Measurements from ENCODE around the gene SCN2A. TPM values are rescaled to one million over a fixed set of nuclear protein-coding genes. Genes with fewer than 3 reads are reported as not detected.

Gene SCN2A
- total RNA-seq, 1 donor from 2014 or later: not detected

- intact Hi-C loops (cut with micrococcal nuclease): no loop called here
Measured at GRCh38 chr2:165410276-165410675, 171.1 kb downstream of the SCN2A start.

DNA sequence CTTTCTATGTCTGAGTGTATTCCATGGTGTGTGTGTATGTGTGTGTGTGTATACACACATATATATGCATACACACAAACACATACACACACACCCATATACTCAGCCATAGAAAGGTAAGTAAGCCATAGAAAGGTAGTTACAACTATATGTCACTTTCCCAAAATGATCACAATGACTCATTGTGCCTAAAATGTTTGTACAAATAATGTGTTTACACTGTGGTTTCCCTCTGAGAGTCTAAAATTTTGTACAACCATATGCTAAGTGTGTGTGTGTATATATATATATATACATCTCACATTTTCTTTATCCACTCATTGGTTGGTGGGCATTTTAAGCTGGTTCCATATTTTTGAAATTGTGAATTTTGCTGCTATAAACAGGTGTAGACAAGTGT, 175.0 kb downstream of the SCN2A start:
- intact Hi-C loops (cut with micrococcal nuclease): no loop called here

- intact Hi-C loops (cut with micrococcal nuclease): no loop called here
Measured at GRCh38 chr2:165417009-165417408, 177.8 kb downstream of the SCN2A start.

DNA sequence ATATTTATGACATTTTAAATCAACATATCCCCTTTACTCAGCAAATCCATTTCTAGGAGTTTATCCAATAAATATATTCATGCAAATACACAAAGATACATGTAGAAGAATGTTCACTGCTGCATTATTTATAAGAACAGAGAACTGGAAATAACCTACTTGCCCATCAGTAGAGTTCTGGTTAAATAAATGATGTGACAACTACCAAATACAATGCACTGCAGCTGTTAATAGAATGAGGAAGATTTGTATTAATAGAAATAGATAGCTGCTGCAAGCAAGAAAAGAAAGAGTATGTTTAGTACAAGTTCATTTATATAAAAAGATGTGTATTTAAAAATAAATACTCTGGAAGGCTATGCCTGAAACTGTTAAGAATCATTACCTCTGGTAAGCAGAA, 181.0 kb downstream of the SCN2A start:
- intact Hi-C loops (cut with micrococcal nuclease): no loop called here

DNA sequence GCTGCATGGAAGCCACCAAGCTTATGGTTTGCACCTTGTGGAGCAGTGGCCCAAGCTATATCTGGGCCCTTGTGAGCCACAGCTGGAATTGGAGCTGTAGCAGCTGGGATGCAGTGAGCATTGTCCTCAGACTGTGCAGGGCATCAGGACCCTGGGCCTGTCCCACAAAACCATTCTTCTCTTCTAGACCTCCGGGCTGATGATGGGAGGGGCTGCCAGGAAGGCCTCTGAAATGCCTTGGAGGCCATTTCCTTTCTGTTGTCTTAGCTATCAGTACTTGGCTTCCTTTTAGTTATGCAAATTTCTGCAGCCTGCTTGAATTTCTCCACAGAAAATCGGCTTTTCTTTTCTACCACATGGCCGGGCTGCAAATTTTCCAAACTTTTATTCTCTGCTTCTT, 183.9 kb downstream of the SCN2A start:
- intact Hi-C loops (cut with micrococcal nuclease): no loop called here

GRCh38 chr2:165425556-165425955, 186.3 kb downstream of the SCN2A start:
- intact Hi-C loops (cut with micrococcal nuclease): no loop called here

DNA sequence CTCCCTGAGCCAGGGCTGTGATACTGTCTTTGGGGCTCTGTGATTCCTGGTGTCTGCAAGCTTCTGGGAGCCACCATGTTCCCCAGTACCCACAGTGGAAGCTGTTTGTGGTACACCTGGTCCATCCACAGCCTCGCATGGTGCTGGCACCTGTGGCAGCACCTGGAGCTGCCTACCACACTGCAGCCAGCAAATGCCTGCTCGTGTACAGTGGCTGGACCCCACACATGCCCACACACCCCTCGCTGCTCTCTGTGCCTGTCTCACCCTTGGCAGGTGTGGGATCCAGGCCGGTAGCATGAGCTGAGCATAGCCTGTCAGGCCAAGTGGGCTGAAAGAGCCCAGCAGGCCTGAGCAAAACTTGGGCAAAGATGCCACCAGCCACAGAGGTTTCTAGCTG, 188.5 kb downstream of the SCN2A start:
- intact Hi-C loops (cut with micrococcal nuclease): no loop called here

DNA sequence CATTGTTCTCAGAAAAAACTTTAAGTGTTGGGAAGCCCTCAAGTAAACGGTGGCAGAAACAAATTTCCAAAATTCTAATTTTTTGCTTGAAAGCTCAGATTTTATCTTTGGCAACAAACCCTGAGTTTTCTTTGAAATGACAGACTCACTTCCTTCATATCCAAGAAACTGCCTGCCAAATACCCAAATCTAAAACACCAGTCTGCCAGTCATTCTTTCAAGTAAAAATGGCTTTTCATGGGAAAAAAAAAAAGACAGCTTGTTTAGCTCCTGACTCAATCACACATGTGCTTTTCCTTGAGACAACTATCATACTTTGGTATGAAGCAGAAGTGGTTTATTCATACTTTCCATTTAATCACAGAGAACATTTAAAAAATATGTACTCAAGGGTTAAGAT, 189.7 kb downstream of the SCN2A start:
- intact Hi-C loops (cut with micrococcal nuclease): no loop called here

- intact Hi-C loops (cut with micrococcal nuclease): no loop called here
Measured at GRCh38 chr2:165431014-165431413, 191.8 kb downstream of the SCN2A start.

- intact Hi-C loops (cut with micrococcal nuclease): no loop called here
Measured at GRCh38 chr2:165432234-165432966, 193.2 kb downstream of the SCN2A start.

GRCh38 chr2:165434865-165435496, 195.8 kb downstream of the SCN2A start:
- intact Hi-C loops (cut with micrococcal nuclease): no loop called here

DNA sequence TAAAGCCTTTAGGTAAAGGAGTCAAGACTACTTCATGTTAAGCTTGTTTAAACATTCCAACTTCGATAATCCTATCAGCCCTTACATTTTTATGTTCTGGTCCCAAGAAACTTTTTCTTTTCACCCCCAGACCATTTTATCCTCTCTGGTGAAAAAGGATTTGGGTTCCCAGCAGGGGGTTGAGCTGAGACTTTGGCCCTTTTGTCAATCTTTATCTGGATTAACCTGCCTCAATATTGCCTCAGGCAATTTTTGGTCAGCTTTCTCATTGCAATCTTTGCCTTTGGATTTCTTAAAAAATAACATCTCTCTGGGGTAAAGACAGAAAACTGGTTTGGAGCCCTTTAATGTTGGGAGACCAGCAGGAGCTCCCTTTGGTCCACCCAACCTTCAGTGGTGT, 196.4 kb downstream of the SCN2A start:
- intact Hi-C loops (cut with micrococcal nuclease): no loop called here

DNA sequence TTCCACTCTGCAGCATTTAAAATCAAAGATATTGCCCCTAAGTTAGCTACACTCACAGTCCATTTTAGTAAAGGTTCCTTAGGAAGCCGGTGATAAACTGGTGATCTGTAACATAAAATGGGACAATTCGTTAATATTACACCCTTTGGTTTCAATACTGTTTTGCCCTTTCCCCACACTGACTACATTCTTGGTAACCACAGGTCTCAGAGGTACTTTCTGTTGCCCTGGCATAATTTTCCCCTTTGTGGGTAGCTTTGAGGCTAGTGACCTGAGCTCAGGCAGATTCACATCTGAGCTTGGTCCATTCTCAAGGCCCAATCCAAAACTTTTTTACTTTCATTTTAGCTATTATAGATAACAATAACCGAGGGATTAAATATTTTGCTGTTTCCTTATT, 197.3 kb downstream of the SCN2A start:
- intact Hi-C loops (cut with micrococcal nuclease): no loop called here

GRCh38 chr2:165440367-165440766, 201.2 kb downstream of the SCN2A start:
- intact Hi-C loops (cut with micrococcal nuclease): no loop called here

Other genes starting within 250 kb of the SCN2A start
- gene SCN3A, start 35.4 kb upstream of the SCN2A start, total RNA-seq: 0.02 TPM in 1 of 2 replicates, not detected in the other
- gene CSRNP3, start 230.3 kb downstream of the SCN2A start, total RNA-seq: not detected in 2 replicates

Data from T-helper 1 cell treated with Interleukin-12 subunit alpha and Interleukin-12 subunit beta and Interleukin-4 antibody, amounts not matched to agents 30 ng/mL and 1 ng/mL, for 36 hours (primary cell).